ENCODE measurements around the gene SMCO1.
A peak's percentile ranks its signal among the peaks of the same experiment; 100 is the strongest.
"Not testable (repeated sequence)": the region's sequence is repeated elsewhere in the genome, so short reads cannot be mapped to it uniquely, and the experiment has no call there.

Gene SMCO1, protein sequence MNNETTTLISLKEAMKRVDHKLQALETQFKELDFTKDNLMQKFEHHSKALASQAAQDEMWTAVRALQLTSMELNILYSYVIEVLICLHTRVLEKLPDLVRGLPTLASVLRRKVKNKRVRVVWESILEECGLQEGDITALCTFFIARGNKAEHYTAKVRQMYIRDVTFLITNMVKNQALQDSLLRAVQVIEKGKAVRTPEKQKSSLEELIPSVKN

GRCh38 chr3:196514913-196515621, at the start of gene SMCO1:
TSS of gene SMCO1 (minus strand) at chr3:196515346. CDS start at chr3:196515209, 137 bp downstream.
- DNase-seq (ENCODE audit: low read depth): no peak

DNA sequence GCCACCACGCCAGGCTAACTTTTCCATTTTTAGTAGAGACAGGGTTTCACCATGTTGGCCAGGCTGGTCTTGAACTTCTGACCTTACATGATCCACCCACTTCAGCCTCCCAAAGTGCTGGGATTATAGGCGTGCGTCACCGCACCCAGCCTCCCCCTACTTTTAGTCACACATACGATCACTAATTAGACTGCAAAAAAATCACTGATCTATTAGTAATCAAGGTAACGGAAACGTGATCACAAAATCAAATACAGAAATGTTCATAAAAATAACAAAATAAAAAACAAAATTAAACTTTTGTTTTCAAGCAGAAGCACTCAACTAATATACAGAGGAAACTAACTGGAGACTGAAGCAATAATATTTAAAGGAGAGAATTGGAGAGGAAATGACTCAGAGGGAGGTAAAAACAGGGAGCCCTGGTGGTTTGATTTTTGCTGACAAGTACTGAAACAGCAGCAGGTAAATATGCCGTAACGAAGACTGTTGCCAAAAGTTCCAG, 48.6 kb upstream of the SMCO1 start:
- no peak for DNase-seq (ENCODE audit: low read depth)

- no peak for DNase-seq (ENCODE audit: low read depth)
These were observed 44.7 kb upstream of the SMCO1 start for GRCh38 chr3:196559826-196560225.

- DNase-seq (ENCODE audit: low read depth): no peak
These were observed 43.3 kb upstream of the SMCO1 start for GRCh38 chr3:196558476-196558875.

GRCh38 chr3:196557236-196557635, 42.1 kb upstream of the SMCO1 start:
- DNase-seq (ENCODE audit: low read depth): no peak

- no peak for DNase-seq (ENCODE audit: low read depth)
These were observed 40.1 kb upstream of the SMCO1 start for GRCh38 chr3:196555295-196555694.

GRCh38 chr3:196554205-196554604, 39.1 kb upstream of the SMCO1 start:
- DNase-seq (ENCODE audit: low read depth): no peak

- no peak for DNase-seq (ENCODE audit: low read depth)
These were observed 38.4 kb upstream of the SMCO1 start for GRCh38 chr3:196553551-196553950.

DNA sequence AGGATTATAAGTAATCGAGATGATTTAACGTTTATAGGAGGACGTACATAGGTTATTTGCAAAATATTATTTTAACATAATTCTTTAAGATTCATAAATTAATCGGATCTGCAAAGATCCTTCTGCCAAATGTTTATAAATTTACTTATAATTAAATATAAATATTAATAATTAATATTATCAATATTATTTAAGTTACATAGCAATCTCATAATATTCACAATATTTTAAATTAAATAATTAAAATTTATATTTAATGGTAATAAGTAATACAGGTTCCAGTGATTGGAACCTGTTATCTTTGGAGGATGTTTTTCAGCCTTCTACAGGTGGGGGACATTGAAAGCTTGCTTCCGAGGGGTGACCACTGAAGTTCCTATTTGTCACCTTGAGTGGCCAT, 37.1 kb upstream of the SMCO1 start:
- DNase-seq (ENCODE audit: low read depth): no peak

DNA sequence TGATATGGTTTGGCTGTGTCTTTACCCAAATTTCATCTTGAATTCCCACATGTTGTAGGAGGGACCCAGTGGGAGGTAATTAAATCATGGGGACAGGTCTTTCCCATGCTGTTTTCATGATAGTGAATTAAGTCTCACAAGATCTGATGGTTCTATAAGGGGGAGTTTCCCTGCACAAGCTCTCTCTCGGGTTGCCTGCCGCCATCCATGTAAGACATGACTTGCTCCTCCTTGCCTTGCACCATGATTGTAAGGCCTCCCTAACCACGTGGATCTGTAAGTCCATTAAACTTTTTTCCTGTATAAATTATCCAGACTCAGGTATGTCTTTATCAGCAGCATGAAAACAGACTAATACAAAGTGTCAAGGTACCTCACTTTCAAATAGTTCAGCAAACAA, 35.0 kb upstream of the SMCO1 start:
- not testable (repeated sequence) for DNase-seq (ENCODE audit: low read depth)

- not testable (repeated sequence) for DNase-seq (ENCODE audit: low read depth)
These were observed 34.2 kb upstream of the SMCO1 start for GRCh38 chr3:196549312-196549711.

DNA sequence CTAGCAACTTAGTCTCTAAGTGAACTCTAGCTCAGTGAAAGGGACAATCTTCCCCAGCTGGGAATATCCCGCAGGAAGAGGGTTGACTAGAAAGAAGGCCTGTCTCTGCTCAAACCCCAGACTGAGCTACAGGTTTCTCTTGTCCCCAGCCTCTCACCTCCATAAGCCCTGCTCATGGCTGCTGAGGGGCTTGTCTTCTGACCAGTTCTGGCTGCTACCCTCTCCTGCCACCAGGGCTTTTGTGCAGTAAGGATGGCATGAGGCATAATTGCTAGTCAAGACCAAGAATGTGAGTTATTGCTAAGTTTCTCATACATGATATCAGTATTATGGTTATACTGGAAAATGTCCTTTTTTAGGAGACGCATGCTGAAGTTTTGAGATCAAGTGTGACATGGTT, 31.9 kb upstream of the SMCO1 start:
- no peak for DNase-seq (ENCODE audit: low read depth)

DNA sequence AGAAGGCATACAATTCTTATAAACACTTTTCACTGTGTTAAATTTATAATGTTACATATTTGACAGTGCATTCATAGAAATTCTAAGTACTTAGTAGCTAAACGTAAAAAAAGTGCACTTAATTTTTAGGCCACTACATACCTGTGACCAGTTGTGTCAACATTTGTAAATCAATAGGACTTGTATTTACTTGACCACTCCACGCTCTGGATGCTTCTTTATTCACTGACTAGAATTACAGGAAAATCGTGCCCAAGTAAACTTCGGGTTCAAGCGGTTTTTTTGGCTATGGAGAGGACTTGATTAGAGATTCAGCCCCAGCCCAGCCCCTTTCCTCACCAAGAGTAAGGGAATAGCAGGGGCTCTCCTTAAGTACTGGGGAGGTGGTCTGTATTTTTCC, 31.4 kb upstream of the SMCO1 start:
- DNase-seq (ENCODE audit: low read depth): no peak

DNA sequence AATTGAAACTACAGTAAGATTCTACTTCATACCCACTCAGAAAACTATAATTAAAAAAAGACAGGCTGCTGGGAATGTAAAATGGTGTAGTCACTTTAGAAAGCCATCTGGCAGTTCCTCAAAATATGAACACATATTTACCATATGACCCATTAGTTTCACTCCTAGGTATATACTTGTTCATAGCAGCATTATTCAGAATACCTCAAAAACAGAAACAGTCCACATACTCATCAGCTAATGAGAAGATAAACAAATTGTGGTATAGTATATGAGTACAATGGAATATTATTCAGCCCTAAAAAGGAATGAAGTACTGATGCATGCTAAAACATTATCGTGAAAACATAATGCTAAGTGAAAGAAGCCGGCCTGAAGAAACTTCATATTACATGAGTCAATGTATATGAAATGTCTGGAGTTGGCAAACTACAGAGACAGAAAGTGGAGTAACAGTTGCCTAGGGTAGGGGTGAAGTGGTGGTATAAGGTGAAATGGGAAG, 29.4 kb upstream of the SMCO1 start:
- no peak for DNase-seq (ENCODE audit: low read depth)

- DNase-seq (ENCODE audit: low read depth): no peak
These were observed 26.7 kb upstream of the SMCO1 start for GRCh38 chr3:196541684-196542445.

DNA sequence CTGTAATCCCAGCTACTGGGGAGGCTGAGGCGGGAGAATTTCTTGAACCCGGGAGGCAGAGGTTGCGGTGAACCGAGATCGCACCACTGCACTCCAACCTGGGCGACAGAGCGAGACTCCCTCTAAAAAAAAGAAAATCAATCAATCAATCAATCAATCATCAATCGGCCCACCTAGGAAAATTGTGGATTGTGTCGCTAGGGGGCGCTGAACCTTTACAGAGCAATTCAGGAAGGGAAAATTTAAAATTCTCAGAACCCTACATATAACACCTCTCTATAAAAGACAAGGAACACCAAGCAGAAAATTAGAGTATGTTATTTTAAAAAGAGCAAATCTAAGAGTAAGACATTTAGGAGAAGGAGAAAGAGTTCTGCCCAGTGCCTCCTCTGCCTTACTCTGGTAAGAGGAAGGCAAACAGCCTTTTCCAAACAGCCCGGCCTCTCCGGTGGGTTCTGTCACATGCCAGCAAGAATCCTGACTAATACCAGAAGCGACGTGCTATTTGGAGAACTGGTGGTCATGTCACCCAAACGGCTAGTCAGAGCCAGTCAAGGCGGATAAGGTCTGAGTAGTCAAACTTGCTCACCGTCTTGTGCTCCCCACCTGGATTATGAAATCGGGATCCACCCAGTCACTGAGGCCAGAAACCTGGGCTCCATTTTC, 22.3 kb upstream of the SMCO1 start:
- DNase-seq (ENCODE audit: low read depth): peak; percentile 60

DNA sequence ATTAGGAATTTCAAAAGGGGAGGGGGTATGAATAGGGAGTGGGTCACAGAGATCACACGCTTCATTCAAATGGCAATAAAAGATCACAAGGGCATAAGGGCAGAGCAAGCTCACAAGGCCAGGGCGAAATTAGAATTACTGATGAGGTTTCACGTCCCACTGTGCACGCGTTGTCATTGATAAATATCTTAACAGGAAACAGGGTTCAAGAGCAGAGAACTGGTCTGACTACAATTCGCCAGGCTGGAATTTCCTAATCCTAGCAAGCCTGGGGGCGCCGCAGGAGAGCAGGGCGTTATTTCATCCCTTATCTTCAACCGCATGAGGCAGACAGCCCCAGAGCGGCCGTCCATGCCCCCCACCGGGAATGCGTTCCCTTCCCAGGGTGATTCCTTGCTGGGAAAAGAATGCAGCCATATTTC, 18.1 kb upstream of the SMCO1 start:
- no peak for DNase-seq (ENCODE audit: low read depth)

- DNase-seq (ENCODE audit: low read depth): no peak
These were observed 16.3 kb upstream of the SMCO1 start for GRCh38 chr3:196531418-196531817.

DNA sequence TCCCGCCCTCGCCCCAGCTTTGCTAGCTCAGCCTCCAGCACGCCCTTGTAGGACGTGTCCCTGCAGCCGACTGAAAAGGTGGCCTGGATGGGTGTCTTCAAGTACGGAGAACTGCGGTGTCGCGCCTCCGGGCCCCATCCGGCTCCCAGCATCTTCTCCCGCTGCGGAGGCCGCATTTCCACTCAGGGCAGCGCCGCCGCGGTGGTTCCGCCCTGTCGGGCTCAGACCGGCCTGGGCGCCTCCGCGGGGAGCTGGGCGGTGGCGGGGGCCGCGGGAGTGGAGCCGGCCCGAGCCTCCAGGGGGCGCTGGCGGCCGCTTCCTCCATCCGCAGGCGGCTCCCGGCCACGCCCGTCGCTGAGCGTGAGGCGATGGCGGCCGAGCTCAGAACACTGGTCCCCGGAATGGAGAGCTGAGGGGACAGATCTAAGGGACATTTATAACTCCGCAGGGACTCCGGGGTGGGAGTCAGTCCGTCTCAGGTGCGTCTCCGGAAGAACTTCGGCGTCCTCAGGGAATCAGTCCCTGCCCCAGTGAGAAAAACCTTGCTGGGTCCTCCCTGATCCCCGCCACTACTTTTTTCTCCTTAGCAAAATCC, 13.6 kb upstream of the SMCO1 start:
- peak; percentile 55 for DNase-seq (ENCODE audit: low read depth)

- DNase-seq (ENCODE audit: low read depth): no peak
These were observed 10.0 kb upstream of the SMCO1 start for GRCh38 chr3:196525141-196525540.

- DNase-seq (ENCODE audit: low read depth): no peak
These were observed 9.4 kb upstream of the SMCO1 start for GRCh38 chr3:196524527-196524926.

GRCh38 chr3:196523841-196524240, 8.7 kb upstream of the SMCO1 start:
- no peak for DNase-seq (ENCODE audit: low read depth)

All from stimulated activated CD8-positive, alpha-beta memory T cell treated with anti-CD3 and anti-CD28 coated beads, Interleukin-15, amount 100 ng/mL, for 1 hour (primary cell).